Nephron (organoid): ENCODE results near the gene ZNRF1.

Source experiments
- H3K27ac Mint-ChIP-seq, 3 experiments: 2 replicates each; pipeline ENCODE4 v1.8.0; 2020; ENCODE audit warnings: mixed read lengths in 3 of 3, mild to moderate bottlenecking in 2 of 3, moderate library complexity in 1 of 3
- H3K27me3 Mint-ChIP-seq: 2 replicates; pipeline ENCODE4 v1.8.0; 2021; ENCODE audit warnings: low read depth, mild to moderate bottlenecking, moderate library complexity, mixed read lengths
- H3K36me3 Mint-ChIP-seq: 2 replicates; pipeline ENCODE4 v1.8.0; 2020; ENCODE audit warnings: low read depth, mixed read lengths
- H3K4me1 Mint-ChIP-seq: 2 replicates; pipeline ENCODE4 v1.8.0; 2020; ENCODE audit warnings: mixed read lengths
- H3K4me3 Mint-ChIP-seq, 3 experiments: 2 replicates each; pipeline ENCODE4 v1.8.0; 2020; ENCODE audit warnings: mild to moderate bottlenecking in 3 of 3, mixed read lengths in 3 of 3, moderate library complexity in 2 of 3
- H3K9me3 Mint-ChIP-seq: 2 replicates; pipeline ENCODE4 v1.8.0; 2020; ENCODE audit warnings: mixed read lengths
- TF ChIP-seq, protein P1 (sequence below), 3 experiments: fragments of 200-600 bp; sonication (generic); IDR thresholded peaks; one replicate each; pipeline ENCODE4 v1.5.0; 2021; ENCODE audit warnings: antibody characterized with exemption in 3 of 3; ENCODE audit not compliant: unreplicated experiment in 3 of 3

ZNRF1 gene

GRCh38 chr16:75103994-75104393, 105.2 kb downstream of the ZNRF1 start:
- TF ChIP-seq, protein P1, sequence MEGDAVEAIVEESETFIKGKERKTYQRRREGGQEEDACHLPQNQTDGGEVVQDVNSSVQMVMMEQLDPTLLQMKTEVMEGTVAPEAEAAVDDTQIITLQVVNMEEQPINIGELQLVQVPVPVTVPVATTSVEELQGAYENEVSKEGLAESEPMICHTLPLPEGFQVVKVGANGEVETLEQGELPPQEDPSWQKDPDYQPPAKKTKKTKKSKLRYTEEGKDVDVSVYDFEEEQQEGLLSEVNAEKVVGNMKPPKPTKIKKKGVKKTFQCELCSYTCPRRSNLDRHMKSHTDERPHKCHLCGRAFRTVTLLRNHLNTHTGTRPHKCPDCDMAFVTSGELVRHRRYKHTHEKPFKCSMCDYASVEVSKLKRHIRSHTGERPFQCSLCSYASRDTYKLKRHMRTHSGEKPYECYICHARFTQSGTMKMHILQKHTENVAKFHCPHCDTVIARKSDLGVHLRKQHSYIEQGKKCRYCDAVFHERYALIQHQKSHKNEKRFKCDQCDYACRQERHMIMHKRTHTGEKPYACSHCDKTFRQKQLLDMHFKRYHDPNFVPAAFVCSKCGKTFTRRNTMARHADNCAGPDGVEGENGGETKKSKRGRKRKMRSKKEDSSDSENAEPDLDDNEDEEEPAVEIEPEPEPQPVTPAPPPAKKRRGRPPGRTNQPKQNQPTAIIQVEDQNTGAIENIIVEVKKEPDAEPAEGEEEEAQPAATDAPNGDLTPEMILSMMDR (IDR thresholded peaks at IDR 0.05; ENCODE audit: unreplicated experiment in 3 of 3) = no peak
- peaks cover 32% of the 10 kb centered on the region for H3K36me3 Mint-ChIP-seq
- no peaks in the 10 kb centered on the region for H3K9me3 Mint-ChIP-seq
- no peak overlapping the region for H3K4me3 Mint-ChIP-seq
- no peaks in the 10 kb centered on the region for H3K27me3 Mint-ChIP-seq
- peaks cover 42% of the 10 kb centered on the region for H3K4me1 Mint-ChIP-seq
- no peak overlapping the region for H3K27ac Mint-ChIP-seq

GRCh38 chr16:75104836-75105235, 106.0 kb downstream of the ZNRF1 start:
- no peak overlapping the region for H3K27ac Mint-ChIP-seq
- H3K36me3 Mint-ChIP-seq = peaks cover 32% of the 10 kb centered on the region
- TF ChIP-seq, protein P1 (IDR thresholded peaks at IDR 0.05; ENCODE audit: unreplicated experiment in 3 of 3) = no peak
- H3K9me3 Mint-ChIP-seq = no peaks in the 10 kb centered on the region
- H3K27me3 Mint-ChIP-seq = no peaks in the 10 kb centered on the region
- H3K4me3 Mint-ChIP-seq = no peak overlapping the region
- H3K4me1 Mint-ChIP-seq = peaks cover 42% of the 10 kb centered on the region

DNA sequence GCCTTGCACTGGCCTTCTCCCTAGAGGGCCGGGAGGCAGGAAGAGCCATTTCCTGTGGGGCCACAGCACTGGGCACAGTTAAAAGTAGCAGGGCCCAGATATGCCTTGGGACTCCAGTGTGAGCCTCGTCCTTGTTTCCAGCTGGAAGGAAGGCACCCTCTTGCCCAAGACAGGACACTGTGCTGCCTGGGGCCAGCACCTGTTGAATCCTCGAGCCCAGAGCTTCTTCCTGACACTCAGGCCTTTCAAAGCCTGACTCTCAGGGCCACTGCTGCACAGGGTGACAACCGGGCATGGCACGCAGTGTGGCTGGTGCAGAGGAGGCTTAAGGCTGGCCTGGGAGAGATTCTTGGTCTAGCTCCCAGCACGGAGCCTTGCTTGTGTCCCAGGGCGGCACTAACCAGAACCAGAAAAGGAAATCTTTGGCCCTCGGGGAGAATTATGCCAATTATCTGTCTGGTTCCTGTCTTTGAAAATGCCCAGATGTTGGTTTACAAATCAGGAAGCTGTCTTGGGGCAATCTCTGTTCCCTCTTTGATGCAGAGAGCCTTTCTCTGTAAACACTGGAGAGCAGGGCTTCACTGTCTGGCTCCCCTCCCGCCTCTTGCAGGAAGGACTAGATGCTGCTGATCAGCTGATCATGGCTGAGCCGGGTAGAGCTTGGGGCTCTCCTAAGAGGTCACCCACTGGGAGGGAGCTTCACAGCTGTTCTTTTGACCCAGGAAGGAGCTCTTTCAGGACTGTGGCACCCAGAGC, 106.7 kb downstream of the ZNRF1 start:
- no peak overlapping the region for H3K4me3 Mint-ChIP-seq
- H3K9me3 Mint-ChIP-seq = no peaks in the 10 kb centered on the region
- H3K4me1 Mint-ChIP-seq = peaks cover 42% of the 10 kb centered on the region
- no peak overlapping the region for H3K27ac Mint-ChIP-seq
- TF ChIP-seq, protein P1 (IDR thresholded peaks at IDR 0.05; ENCODE audit: unreplicated experiment in 3 of 3) = no peak
- no peaks in the 10 kb centered on the region for H3K27me3 Mint-ChIP-seq
- H3K36me3 Mint-ChIP-seq = peaks cover 32% of the 10 kb centered on the region

DNA sequence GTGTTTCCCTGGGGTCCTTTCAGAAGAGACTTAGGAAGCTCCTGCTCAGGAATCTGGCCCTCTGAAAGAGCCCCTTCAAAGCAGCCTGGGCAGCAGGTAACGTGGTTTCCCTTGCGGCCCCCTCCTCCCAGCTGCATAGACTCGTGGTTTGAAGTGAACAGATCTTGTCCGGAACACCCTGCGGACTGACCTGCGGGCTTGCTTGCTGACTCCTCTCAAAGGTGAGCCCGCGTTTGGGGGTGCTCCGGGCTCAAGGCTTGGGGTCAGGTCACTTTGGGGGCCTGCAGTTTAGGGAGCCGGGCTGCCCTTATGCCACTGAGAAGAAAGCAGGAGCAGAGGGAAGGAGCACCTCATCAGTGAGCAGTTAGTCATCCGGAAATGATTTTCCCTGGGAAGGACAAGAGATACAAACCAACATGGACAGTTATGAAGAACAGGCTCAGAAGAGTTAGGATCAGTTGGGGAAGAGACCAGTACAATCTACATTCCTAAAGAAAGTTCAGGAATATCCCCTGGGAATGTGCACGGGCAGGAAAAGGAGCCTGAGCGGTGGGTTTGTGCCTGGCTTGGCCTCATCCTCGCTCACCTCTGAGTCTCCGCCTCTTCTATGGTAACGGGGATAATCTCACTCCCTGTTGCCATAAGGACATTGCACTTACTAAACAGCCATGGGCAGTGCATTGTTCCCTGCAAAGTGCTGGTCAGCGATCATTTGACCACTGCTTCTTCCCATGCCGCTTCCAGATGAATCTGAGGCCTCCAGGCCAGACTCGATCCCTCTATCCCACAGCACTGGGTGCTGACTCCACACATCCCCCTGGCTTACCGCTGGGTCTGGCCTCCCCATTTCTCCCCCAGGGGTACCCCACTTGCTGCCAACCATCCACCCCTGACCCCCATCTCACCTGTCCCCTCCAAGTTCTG, 107.8 kb downstream of the ZNRF1 start:
- Mint-ChIP-seq H3K27me3 (no peaks in the 10 kb centered on the region), H3K27ac (peak overlapping the region in 1 of 3 experiments; percentile 76), H3K4me1 (peaks cover 52% of the 10 kb centered on the region), H3K4me3 (no peak overlapping the region), H3K36me3 (peaks cover 32% of the 10 kb centered on the region), H3K9me3 (no peaks in the 10 kb centered on the region)
- TF ChIP-seq, protein P1 (IDR thresholded peaks at IDR 0.05; ENCODE audit: unreplicated experiment in 3 of 3) = no peak

DNA sequence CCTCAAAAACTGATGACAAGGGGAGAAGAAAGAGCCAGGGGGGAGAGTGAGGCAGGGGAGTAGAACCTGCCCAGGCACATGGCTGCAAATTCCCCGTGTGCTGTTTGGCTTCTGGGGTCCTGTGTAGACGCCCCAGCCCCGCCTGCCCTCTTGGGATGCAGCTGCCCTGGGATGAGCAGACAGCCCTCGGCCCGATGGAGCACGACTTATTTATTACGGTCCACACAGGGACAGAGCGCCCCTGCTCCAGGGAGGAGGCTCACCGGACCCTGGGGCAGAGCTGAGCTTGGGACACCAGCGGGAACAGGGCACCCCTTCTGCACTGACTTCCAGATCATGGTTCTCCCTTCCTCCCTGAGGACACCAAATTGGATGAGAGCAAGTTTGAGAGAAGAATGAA, 108.7 kb downstream of the ZNRF1 start:
- TF ChIP-seq, protein P1 (IDR thresholded peaks at IDR 0.05; ENCODE audit: unreplicated experiment in 3 of 3) = no peak
- peaks cover 30% of the 10 kb centered on the region for H3K36me3 Mint-ChIP-seq
- H3K9me3 Mint-ChIP-seq = no peaks in the 10 kb centered on the region
- H3K4me1 Mint-ChIP-seq = peaks cover 56% of the 10 kb centered on the region
- no peak overlapping the region for H3K27ac Mint-ChIP-seq
- no peak overlapping the region for H3K4me3 Mint-ChIP-seq
- no peaks in the 10 kb centered on the region for H3K27me3 Mint-ChIP-seq
